GM12865 (cell line): ENCODE data around the gene KIF2A.

Experiments used
- DNase-seq: peaks from one replicate; pipeline ENCODE4 v3.0.0; 2010; ENCODE audit warnings: low read depth
- H3K4me3 ChIP-seq: 2 replicates; pipeline ENCODE4 v1.5.1; 2011; ENCODE audit warnings: mild to moderate bottlenecking, low read depth, low read length, control low read depth
- TF ChIP-seq, protein P1 (sequence below): IDR thresholded peaks from 2 replicates; pipeline ENCODE4 v1.5.1; 2011; ENCODE audit warnings: low read length, control low read depth, low read depth, inconsistent platforms; ENCODE audit not compliant: insufficient read depth; ENCODE audit errors: missing control alignments

The KIF2A gene

DNA sequence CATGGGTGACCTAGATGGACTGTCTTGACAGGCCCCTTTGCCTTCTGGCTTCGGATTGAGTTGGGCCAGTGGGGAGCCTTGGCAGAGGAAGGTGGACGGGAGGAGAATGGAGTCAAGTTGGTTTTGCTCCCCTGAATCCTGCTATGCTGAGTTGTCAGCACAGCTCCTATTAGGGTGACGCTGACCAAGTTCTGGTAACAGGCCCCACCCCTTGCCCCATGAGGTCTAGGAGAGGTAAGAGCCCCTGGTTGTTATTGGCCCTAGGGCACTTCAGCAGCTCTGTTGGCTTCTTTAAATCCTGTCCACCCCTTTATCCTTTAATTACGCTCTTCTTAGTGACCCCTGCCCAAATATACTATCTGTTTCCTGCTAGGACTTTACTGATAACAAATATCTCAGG is 39.4 kb upstream of the KIF2A start:
- DNase-seq, result no peak
- H3K4me3 ChIP-seq, result no peak overlapping the region
- TF ChIP-seq, protein P1, sequence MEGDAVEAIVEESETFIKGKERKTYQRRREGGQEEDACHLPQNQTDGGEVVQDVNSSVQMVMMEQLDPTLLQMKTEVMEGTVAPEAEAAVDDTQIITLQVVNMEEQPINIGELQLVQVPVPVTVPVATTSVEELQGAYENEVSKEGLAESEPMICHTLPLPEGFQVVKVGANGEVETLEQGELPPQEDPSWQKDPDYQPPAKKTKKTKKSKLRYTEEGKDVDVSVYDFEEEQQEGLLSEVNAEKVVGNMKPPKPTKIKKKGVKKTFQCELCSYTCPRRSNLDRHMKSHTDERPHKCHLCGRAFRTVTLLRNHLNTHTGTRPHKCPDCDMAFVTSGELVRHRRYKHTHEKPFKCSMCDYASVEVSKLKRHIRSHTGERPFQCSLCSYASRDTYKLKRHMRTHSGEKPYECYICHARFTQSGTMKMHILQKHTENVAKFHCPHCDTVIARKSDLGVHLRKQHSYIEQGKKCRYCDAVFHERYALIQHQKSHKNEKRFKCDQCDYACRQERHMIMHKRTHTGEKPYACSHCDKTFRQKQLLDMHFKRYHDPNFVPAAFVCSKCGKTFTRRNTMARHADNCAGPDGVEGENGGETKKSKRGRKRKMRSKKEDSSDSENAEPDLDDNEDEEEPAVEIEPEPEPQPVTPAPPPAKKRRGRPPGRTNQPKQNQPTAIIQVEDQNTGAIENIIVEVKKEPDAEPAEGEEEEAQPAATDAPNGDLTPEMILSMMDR, result no peak

DNA sequence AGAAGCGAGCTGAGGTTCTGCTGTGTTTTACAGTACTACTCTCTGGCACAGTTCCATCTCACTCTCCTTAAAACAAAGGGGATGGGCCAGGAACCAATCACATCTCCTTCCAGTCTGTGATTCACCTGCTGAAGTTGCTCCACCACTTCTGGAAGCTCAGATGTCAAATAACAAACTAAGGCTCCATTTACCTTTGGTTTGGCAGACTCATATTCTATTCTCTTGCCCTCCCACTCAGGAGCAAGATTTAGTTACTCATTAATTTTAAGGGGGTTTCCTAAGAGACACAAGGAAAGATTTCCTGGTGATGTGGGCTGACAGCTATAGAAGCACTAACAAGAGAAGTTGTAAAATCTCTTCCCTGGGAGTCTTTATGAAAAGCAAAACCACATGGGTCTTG is 37.8 kb upstream of the KIF2A start:
- H3K4me3 ChIP-seq, result no peak overlapping the region
- TF ChIP-seq, protein P1, result no peak
- no peak for DNase-seq

DNA sequence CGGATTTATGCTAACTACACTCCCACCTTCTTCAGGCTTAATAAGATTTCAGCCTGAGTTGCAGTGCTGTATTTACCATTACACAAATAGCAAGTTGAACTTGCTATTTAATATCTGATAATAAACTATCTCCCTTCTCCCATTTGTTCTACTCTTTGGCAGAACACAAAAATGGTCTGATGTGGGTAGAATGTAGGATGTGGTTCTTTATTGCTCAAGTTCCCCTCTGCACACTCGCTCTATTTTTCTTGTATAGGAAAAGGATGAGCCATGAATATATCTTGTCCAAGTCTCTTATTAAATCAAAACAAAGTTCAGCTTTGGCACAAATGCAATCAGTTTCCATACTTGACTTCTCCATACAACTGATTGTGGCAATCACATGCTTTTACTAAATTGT is 37.2 kb upstream of the KIF2A start:
- TF ChIP-seq, protein P1, result no peak
- DNase-seq, result no peak
- H3K4me3 ChIP-seq, result no peak overlapping the region

DNA sequence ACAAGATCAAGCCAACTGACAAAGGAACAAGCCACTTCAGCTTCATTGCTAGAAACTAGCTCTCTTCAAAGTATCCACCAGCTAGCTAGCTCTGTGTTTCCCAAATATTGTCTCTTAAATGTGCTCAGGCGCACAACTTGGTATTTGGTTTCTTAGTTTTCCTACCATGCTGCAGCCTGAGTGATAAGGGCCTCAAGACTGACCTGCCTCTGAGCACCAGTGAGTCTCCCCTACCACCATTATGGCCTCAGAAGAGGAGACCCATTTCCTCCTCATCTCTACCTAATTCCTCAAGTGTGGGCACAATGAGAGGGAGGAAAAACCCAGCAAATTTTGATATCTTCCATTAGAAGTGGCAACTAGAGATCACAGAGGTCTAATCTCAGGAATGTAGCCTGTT is 34.6 kb upstream of the KIF2A start:
- no peak for DNase-seq
- TF ChIP-seq, protein P1, result no peak
- no peak overlapping the region for H3K4me3 ChIP-seq

DNA sequence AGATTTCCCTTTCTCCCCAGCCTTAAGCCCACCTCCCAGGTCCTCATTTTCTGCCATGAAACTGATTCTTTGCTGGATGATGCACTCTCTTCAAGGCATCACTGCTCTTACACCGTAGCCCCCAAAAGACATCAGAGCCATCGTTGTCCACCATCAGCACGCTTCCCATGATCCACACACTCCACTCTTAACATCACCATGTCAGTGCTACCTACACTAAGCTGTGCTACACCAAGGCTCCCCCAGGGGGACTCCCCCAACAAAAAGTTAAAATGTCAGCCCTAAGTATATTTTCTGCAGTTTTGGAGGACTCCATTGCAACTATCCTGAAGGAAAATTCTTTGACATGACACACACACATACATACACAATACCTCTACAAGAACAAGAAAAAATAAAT is 34.1 kb upstream of the KIF2A start:
- TF ChIP-seq, protein P1, result no peak
- H3K4me3 ChIP-seq, result no peak overlapping the region
- DNase-seq, result no peak

DNA sequence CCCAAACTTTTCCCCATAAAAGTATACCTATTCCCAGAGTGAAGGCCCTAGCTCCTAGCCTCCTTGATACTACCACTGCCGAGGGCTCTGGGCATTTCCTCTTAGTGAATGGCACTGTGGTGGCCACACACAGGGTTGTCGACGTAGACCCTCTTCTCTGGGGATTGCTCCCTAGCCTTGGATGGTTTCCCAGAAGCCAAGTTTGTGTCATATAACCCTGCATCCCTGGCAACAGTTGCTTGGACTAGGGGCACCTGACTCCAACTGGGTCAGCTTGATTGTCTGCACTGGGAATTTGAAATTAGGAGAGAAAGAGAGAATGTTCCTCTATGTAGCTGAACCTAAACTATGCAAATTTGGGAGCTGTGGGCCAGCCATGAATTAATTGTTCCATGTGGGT is 32.3 kb upstream of the KIF2A start:
- TF ChIP-seq, protein P1, result no peak

DNA sequence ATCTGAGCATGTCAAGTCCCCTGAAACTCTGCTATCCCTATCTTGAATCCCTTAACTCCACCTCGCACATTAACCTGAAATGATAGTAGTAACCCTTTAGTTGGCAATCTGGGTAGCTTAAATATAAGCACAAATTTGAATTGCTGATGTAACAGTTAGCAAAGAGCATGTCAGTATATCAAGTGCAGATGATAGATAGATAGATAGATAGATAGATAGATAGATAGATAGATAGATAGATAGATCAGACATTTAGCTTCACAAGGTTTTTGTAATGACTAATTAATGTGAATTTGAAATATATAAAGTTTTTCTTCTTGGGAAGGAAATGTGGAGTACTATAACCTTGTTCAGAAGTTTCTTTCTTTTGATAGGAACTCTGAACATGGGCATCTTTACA is 30.4 kb upstream of the KIF2A start:
- TF ChIP-seq, protein P1, result no peak
- H3K4me3 ChIP-seq, result no peak overlapping the region
- no peak for DNase-seq

More for the DNA sequence above, 32.3 kb upstream of the KIF2A start:
- no peak for DNase-seq
- H3K4me3 ChIP-seq, result no peak overlapping the region
